ENCODE results near the gene HNRNPDL.
"Not testable (repeated sequence)": the region's sequence is repeated elsewhere in the genome, so short reads cannot be mapped to it uniquely, and the experiment has no call there.

The HNRNPDL gene

DNA sequence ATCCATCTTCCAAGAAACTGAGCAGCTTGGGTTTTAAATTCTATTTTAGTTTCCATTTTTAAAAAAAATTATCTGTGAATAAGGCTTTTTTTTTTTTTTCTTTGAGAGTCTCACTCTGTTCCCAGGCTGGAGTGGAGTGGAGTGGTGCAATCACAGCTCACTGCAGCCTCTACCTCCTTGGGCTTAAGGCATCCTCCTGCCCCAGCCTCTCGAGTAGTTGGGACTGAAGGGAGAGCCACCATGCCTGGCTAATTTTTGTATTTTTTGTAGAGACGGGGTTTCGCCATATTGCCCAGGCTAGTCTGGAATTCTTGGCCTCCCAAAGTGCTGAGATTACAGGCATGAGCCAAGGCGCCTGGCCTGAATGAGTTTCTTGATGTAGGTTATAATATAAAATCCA, 1.6 kb upstream of the HNRNPDL start:
- DNase-seq = no peak

DNA sequence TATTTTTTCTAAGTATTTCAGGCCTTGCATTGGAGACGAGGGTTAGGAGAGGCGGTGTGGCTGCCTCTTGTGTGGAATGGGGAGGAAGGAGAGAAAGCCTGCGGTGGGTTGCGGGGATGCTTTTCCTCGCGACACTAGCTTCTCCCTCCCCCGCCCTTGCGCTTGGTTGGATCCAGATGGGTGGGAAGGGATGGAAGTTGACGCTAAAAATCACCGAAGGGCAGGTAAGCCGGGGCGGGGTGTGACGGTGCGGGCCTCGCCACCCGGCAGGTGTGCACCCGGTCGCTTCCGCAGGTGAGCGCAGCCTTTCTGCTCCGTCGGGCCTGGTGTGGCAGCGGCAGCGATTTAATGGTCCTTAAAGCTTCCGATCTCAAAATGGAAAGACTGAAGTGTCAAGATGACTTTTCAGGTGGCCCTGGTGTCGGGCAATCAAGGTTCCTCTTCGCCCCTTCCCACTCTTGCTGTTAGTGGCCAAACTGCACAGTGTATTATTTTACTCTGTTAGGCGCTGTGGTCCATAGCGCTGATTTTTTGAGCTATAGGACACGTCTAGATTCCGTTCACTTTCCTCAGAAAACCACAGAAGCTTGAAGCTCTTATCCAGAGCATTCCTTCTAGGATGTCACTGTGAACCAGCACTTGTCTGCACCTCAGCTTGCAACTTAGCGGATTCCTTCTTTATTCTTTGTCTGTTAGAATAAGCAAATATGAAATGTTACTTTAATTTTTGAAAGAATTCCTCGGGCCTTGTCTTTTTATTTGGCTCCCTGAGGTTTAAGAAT, 893 bp upstream of the HNRNPDL start:
- DNase-seq = peak; percentile 34 to 50

DNA sequence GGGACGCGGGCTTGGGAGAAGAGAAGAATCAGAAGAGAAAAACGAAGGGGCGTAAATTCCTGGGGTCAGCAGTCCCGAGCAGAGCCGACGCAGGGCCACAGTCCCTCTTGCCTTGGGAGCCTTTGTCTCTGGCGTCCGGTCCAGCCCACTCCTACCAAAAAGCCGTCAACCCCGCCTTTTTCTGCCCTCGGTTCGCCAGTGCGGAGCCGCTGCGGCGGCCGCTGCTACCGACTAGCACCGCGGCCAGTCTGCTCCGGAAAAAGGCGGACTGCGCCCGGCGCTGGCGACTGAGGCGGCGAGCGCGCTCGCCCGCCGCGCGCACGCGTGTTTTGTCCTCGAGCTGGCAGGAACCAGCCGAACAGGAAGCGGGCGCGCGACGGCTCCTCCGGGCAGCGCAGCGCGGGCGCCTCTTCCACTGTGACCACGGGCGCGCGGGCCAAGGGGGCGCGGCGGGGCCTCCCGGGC, 502 bp downstream of the HNRNPDL start:
- peak; percentile 80 to 82 for DNase-seq

DNA sequence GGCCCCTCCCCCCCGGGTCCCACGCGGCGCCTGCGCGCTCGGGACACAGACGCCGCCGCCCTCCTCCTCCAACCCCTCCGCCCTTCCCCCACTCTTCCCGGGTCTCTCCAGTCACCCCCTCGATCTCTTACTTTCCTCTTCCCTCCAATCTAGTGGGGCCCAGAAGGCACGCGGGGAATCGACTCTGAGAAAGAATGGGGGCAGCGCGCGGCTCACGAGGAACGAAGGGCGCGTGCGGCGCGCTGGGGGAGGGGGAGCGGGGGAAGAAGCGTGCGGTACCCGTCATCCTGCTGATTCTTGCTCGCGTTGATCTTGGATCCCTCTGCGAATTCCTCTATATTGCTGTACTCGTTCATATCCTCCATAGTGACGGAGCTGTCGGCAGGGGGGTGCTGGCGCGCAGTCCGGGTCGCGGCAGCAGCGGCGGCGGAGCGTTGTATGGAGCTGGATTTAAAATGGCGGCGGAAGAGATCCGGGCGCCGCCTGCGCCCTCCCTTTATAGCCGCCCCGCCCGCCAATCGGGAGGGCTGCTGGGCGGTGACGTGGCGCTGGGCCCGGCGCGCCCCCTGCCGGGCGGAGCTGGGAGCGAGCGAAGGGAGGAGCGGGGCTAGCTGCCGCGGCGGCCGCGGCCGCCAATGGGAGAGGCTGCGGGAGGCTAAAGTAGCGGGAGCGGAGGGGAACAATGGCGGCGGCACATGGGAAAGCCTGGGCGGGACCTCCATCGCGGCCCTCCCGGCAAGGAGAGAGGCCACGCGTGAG, 1.1 kb downstream of the HNRNPDL start:
- peak; percentile 94 to 95 for DNase-seq

DNA sequence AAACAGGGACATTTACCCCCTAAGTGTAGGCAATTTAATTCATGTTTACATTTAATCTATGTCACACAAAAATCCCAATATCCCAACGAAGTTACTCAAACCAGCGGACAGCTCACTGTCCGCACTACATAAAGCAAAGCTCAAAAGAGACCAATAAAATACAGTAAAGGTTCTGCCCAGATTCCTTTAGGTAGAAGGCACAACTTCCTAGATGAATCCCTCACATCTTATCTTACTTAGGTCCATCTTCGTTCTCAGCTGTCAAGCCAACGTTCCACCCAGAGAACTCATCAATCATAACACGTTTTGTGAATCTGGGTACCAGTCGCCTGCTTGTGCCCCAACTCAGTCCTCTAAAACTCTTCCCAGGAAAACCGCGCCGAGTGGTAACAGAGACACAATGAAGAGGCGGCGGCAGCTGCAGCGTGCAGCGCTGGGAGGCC, 1.7 kb downstream of the HNRNPDL start:
- DNase-seq = no peak

DNA sequence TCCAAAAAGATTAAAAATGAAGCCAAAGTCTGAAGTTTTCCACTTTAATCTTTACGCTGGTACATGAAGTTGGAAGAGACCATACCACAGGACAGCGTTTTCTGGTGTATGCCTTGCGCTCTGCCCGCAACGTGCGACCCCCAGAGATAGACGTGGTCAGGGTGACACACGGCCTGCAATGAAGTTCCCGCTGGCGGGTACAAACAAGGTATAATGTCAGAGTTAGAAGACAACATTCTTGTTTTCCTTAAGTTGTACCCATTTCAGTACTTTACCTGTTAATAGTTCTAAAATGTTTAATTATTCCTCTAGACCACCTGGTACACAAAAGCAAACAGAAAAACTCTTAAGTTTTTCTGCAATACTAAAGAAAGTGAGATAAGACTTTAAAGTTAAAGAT, 4.8 kb downstream of the HNRNPDL start:
- DNase-seq = no peak

DNA sequence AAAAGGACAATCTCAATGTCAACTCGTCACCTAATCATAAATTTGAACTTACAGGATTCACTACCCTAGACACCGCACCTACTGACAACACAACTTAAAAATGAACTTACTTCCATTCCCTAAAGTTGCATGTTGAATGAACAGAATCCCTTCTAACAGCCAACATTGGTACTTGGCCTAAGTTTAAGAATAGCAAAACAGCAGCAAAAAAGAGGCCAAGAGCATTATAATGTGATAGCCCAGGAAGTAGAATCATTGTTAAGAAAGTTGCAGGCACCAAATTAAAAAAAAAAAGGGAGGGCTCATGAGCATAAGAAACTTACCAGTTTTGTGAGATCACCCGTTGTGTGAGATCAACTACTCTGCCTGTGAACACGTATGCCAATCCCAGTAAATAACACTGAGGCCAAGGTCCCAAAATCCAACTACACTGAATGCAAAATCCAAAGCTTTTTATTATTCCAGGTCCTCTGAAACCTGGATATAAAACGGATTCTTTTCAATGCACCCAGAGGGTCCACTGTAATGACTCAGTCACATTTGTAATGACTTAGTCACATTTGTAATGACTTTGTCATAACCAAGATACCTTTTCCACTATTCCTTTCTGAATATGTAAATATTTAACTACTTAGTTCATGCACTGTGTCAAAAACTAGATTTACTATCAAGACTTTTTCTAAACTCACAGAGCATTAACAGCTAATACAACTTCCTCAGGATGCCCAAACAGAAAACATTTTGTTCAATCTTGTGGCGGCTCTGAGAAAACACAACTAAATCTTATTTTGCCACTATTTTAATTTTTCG, 6.8 kb downstream of the HNRNPDL start:
- DNase-seq = no peak

DNA sequence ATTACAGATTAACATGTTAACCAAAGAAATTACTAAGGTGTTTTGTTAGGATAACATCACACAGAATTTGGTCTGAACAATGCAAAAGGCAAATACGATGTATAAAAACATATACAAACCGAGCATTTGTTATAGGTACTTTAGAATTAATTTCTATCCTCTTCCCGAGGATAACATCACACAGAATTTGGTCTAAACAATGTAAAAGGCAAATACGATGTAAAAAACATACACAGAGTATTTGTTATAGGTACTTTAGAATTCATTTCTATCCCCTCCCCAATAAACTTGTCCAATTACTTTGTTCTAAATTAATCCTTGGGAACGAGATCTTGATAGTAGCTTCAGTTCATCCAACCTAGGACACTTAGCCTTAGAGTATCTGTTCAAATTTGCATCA, 7.6 kb downstream of the HNRNPDL start:
- no peak for DNase-seq

DNA sequence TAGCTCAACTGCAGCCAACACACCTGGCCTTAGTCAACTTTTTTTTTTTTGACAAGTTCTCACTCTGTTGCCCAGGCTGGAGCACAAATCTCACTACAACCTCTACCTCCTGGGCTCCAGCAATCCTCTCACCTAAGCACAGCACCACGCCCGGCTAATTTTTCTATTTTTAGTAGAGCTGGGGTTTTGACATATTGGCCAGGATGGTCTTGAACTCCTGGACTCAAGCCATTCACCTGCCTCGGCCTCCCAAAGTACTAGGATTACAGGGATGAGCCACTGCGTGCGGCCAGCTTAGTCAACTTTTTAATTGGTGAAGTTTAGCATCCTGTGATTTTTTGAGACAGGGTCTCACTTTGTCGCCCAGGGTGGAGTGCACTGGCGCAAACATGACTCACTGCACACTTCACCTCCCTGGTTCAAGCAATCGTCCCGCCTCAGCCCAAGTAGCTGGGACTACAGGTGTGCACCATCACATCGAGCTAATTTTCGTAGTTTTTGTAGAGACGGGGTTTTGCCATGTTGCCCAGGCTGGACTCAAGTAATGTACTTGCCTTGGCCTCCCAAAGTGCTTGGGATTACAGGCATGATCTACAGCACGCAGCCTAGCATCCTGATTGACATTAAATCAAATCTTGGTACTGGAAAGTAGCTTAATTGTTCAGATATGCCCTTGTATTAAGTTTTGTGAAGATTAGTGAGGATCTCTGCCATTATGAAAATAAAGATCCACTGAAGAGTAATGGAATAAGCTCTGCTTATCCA, 8.3 kb downstream of the HNRNPDL start:
- DNase-seq = no peak

DNA sequence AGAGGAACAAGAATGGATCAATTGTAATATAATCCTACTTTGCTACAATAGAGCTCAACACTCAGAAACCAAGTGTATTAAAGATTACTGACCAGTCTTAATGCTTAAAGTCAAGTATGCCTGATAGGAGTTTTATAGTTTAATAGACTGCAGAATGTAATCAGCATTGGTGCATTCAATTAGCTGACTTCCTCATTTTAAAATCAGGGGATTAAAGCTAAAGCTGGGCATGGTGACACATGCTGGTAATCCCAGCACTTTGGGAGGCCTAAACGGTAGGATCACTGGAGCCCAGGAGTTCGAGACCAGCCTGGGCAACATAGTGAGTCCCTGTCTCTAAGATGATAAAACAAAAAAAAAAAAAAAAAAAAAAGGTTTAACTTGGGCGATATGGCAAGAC, 10.8 kb downstream of the HNRNPDL start:
- no peak for DNase-seq

DNA sequence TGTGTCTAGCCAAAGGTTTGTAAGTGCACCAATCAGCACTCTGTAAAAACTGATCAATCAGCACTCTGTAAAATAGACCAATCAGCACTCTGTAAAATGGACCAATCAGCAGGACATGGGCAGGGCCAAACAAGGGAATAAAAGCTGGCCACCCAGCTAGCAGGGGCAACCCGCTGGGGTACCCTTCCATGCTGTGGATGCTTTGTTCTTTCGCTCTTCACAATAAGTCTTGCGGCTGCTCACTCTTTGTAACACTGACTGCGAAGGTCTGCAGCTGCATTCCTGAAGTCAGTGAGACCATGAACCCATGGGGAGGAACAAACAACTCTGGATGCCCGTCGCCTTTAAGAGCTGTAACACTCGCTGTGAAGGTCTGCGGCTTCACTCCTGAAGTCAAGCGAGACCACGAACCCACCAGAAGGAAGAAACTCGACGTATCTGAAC, 14.3 kb downstream of the HNRNPDL start:
- no peak for DNase-seq

DNA sequence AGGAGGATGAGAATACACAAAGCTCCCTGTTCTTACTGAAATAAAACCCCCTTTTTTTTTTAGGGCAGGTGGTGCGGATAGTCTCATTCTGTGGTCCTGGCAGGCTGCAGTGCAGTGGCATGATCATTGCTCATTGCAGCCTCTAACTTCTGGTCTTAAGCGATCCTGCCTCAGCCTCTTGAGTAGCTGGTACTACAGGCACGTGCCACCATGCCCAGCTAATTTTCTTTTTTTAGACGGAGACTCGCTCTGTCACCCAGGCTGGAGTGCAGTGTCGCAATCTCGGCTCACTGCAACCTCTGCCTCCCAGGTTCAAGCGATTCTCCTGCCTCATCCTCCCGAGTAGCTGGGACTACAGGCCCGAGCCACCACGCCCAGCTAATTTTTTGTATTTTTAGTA, 15.2 kb downstream of the HNRNPDL start:
- not testable (repeated sequence) for DNase-seq

DNA sequence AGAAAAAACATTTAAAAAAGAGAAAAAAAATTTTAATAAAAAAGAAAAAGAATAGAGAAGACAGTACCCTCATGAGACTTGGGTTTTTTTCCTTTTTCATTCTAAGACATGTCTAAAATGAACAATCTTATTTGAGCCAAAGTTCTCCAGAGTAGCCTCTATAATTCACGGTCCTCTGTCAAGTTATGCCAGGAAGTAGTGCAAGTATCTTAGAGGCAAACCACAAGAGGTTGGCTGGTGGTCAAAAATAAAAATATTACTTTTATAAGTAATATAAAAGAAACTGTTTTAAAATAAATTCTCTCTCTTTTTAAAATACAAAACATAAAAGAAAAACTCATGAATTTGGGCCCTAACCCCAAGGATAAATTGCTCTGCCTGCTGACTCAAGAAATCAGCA, 26.5 kb downstream of the HNRNPDL start:
- no peak for DNase-seq

DNA sequence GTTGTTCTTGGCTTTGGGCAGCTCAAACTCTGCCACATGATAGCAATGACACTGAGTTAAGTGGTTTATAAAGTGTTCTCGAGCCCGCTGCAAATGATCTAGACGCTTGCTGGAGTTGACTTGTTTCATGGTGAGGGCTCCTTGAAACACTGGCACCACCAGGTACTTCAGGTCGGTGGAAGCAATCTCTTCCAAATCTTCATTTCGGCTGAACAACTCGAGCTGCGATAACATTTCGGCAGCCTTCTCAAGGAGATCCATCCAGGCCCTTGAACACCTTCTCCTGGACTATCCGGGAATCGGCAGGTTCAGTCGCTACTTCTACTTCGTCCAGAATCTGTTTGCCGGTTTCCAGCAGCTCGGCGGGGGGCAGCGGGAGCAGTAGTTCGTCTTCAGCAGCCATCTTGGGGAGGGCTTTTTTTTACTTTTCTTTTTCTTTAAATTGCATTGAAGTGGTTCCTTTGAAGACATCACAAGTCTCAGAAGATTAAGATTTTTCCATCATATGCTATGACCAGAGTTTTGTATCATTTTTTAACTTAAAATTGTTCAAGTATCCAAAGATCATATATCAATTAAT, 28.0 kb downstream of the HNRNPDL start:
- no peak for DNase-seq

DNA sequence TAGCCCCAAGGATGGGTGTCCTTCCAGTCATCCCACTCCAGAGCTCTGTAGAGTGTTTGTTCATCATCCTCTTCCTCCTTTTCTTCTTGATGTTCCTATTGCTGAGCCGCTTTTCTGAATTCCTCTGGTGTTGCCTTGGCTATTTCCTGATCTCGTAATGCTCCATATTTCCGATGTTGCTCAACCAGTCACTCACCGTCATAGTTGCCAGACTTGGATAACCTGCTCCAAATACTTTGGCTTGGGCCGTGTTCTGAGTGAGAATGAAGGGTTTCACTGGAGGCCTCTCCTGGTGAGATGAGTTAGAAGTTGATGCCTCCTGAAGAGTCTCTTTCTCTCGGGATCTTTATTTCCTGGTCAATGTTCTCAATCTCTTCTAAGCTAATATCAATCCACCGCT, 28.7 kb downstream of the HNRNPDL start:
- no peak for DNase-seq

DNA sequence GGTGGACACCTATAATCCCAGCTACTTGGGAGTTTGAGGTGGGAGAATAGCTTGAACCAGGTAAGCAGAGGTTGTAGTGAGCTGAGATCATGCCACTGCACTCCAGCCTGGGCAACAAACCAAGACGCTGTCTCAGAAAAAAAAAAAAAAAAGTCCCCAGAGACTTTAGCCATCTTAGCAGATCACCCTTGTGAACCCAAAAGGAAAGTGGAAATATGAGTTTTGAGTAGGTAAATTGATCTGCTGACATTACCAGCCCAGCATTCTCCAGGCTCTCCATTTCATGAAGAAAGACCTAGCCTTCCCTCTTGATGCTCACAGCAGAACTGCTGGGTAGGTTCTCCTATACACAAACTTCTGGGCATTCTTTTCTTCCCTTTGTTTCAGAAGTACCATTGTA, 32.0 kb downstream of the HNRNPDL start:
- DNase-seq = no peak

DNA sequence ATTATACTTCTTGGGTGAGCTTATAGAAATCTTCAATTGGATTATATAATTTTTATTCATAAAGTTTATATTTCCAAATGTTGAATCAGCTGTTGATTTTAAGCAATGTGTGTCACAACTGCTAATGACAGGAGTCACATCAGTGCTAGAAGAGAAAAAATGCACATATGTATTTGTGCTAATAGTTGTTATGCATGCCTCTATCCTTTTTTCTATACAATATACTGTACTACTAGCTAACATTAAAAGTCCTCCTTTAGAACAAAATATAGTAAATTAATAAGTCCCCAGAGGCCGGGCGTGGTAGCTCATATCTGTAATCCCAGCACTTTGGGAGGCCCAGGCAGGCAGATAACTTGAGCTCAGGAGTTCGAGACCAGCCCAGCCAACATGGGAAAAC, 32.7 kb downstream of the HNRNPDL start:
- DNase-seq = no peak

DNA sequence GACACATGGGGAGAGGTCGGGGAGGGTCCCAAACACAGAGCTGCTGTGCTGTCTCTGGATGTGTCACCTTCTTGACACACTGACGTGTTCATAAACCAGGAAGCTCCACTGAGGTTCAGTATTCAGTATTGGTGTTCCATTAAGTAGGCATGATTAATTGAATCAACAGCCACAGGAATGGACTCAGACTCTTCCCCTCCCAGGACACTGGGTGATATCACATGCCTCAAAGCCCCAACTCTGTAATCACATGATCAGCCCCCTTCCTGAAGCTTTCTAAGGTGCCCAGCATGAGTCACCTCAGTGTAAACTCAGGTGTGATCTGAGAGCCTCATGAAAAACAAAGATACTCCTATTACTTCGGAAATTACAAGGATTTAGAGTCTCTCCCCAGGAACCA, 35.4 kb downstream of the HNRNPDL start:
- DNase-seq = no peak

DNA sequence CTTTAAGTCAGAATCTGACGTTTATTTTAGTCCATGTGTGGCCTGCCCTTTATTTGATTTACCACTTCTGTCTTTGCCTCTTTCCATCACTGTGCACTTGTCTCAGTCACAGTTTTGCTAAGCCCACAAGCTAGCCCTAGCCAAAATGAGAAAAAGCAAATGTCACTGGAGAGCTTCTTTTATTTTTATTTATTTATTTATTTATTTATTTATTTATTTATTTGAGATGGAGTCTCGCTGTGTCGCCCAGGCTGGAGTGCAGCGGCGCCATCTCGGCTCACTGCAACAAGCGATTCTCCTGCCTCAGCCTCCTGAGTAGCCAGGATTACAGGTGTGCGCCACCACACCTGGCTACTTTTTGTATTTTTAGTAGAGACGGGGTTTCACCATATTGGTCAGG, 40.2 kb downstream of the HNRNPDL start:
- DNase-seq = not testable (repeated sequence)

DNA sequence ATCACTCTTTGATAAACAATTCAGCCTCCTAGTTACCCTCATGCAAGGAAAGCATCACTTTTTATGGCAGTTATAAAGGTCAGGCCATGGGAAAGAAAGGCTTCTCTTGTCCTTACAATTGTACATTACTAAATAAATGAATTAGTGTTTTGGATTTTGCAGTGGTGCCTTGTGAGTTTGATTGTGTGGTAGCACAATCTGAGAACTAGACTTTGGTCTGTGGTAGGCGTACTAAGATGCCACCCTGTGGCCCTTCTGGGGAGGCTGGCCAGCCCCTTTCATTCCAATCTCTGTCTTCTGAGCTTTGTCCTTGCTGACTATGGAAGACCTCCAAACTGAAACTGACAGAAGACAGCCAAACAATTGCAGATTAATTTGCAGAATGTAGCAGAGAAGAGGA, 41.9 kb downstream of the HNRNPDL start:
- DNase-seq = no peak

DNA sequence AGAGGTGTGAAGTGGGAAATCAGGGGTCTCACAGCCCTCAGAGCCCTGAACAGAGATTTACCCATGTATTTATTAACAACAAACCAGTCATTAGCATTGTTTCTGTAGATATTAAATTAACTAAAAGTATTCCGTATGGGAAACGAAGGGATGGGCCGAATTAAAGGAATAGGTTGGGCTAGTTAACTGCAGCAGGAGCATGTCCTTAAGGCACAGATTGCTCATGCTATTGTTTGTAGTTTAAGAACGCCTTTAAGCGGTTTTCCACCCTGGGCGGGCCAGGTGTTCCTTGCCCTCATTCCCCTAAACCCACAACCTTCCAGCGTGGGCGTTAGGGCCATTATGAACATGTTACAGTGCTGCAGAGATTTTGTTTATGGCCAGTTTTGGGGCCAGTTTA, 44.0 kb downstream of the HNRNPDL start:
- not testable (repeated sequence) for DNase-seq

DNA sequence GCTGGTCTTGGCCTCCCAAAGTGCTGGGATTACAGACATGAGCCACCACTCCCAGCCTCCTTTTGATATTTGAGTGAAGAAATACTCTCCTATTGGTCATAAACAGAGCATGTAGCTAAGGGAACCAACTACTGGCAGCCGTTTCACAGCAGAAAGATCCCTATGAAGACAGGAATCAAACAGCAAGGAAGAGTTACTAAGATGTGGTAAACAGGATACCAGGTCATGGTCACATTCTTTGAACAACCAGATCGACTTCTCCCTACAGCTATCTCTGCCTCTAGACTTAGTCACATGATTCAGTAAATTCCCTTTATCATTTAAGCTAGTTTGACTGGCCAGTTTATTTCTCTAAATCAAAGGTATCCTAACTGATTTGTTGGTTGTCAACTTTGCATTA, 47.5 kb downstream of the HNRNPDL start:
- DNase-seq = no peak
